Measurements from ENCODE around the gene ACSL6. TPM values are rescaled to one million over a fixed set of nuclear protein-coding genes. Genes with fewer than 3 reads are reported as not detected.
A peak's percentile ranks its signal among the peaks of the same experiment; 100 is the strongest.

ACSL6 gene
- total RNA-seq, 3 donors from 2014 or later, result 0.32 to 1.8 (median 0.33) TPM

GRCh38 chr5:132055441-132055807 is 44.0 kb upstream of the ACSL6 start:
- no peak overlapping the region for H3K4me3 ChIP-seq
- H3K27me3 ChIP-seq, result no peaks in the 10 kb centered on the region
- H3K4me1 ChIP-seq, result no peaks in the 10 kb centered on the region
- no peaks in the 10 kb centered on the region for H3K9me3 ChIP-seq
- no peak overlapping the region for H3K27ac ChIP-seq
- DNase-seq (ENCODE audit: low spot score in 2 of 2), result no peak
- intact Hi-C loops (cut with DNase I; ENCODE audit: low total_unique reads), result no loop called here
- H3K36me3 ChIP-seq, result no peaks in the 10 kb centered on the region
- TF ChIP-seq POLR2A (IDR thresholded peaks at IDR 0.05), result no peak
- TF ChIP-seq POLR2AphosphoS5 (IDR thresholded peaks at IDR 0.05), result no peak
- no peak for TF ChIP-seq CTCF (IDR thresholded peaks at IDR 0.05)

- intact Hi-C loops (cut with DNase I; ENCODE audit: low total_unique reads), result no loop called here
- Histone ChIP-seq H3K27me3 (no peaks in the 10 kb centered on the region), H3K4me1 (no peaks in the 10 kb centered on the region), H3K4me3 (no peak overlapping the region), H3K9me3 (no peaks in the 10 kb centered on the region), H3K27ac (no peak overlapping the region), H3K36me3 (no peaks in the 10 kb centered on the region)
- no peak for TF ChIP-seq POLR2AphosphoS5 (IDR thresholded peaks at IDR 0.05)
- no peak for TF ChIP-seq POLR2A (IDR thresholded peaks at IDR 0.05)
- no peak for TF ChIP-seq CTCF (IDR thresholded peaks at IDR 0.05)
- DNase-seq (ENCODE audit: low spot score in 2 of 2), result no peak
Observed at GRCh38 chr5:132054697-132055440, 43.4 kb upstream of the ACSL6 start.

GRCh38 chr5:132054031-132054696 is 42.7 kb upstream of the ACSL6 start:
- H3K9me3 ChIP-seq, result no peaks in the 10 kb centered on the region
- intact Hi-C loops (cut with DNase I; ENCODE audit: low total_unique reads), result no loop called here
- no peaks in the 10 kb centered on the region for H3K27me3 ChIP-seq
- H3K27ac ChIP-seq, result no peak overlapping the region
- TF ChIP-seq POLR2A (IDR thresholded peaks at IDR 0.05) (no peak), CTCF (IDR thresholded peaks at IDR 0.05) (no peak), POLR2AphosphoS5 (IDR thresholded peaks at IDR 0.05) (no peak)
- no peaks in the 10 kb centered on the region for H3K36me3 ChIP-seq
- no peak overlapping the region for H3K4me3 ChIP-seq
- H3K4me1 ChIP-seq, result no peaks in the 10 kb centered on the region
- peak in 1 of 2 donors; percentile 39 for DNase-seq (ENCODE audit: low spot score in 2 of 2)

GRCh38 chr5:132053483-132053882 is 42.0 kb upstream of the ACSL6 start:
- Histone ChIP-seq H3K36me3 (no peaks in the 10 kb centered on the region), H3K4me1 (no peaks in the 10 kb centered on the region), H3K27ac (no peak overlapping the region), H3K4me3 (no peak overlapping the region), H3K9me3 (no peaks in the 10 kb centered on the region), H3K27me3 (no peaks in the 10 kb centered on the region)
- intact Hi-C loops (cut with DNase I; ENCODE audit: low total_unique reads), result no loop called here
- no peak for TF ChIP-seq POLR2A (IDR thresholded peaks at IDR 0.05)
- no peak for TF ChIP-seq POLR2AphosphoS5 (IDR thresholded peaks at IDR 0.05)
- TF ChIP-seq CTCF (IDR thresholded peaks at IDR 0.05), result no peak
- no peak for DNase-seq (ENCODE audit: low spot score in 2 of 2)

GRCh38 chr5:132052520-132052919 is 41.1 kb upstream of the ACSL6 start:
- no peaks in the 10 kb centered on the region for H3K36me3 ChIP-seq
- no peaks in the 10 kb centered on the region for H3K4me1 ChIP-seq
- H3K27ac ChIP-seq, result no peak overlapping the region
- TF ChIP-seq POLR2AphosphoS5 (IDR thresholded peaks at IDR 0.05), result no peak
- TF ChIP-seq POLR2A (IDR thresholded peaks at IDR 0.05), result no peak
- no peak for TF ChIP-seq CTCF (IDR thresholded peaks at IDR 0.05)
- no peaks in the 10 kb centered on the region for H3K27me3 ChIP-seq
- H3K4me3 ChIP-seq, result no peak overlapping the region
- intact Hi-C loops (cut with DNase I; ENCODE audit: low total_unique reads), result no loop called here
- no peaks in the 10 kb centered on the region for H3K9me3 ChIP-seq
- DNase-seq (ENCODE audit: low spot score in 2 of 2), result no peak
